ENCODE results near the gene EPB41L2. TPM values are rescaled to one million over a fixed set of nuclear protein-coding genes. Genes with fewer than 3 reads are reported as not detected.

The EPB41L2 gene
- total RNA-seq, 1 donor from 2014 or later = 66.3 TPM

DNA sequence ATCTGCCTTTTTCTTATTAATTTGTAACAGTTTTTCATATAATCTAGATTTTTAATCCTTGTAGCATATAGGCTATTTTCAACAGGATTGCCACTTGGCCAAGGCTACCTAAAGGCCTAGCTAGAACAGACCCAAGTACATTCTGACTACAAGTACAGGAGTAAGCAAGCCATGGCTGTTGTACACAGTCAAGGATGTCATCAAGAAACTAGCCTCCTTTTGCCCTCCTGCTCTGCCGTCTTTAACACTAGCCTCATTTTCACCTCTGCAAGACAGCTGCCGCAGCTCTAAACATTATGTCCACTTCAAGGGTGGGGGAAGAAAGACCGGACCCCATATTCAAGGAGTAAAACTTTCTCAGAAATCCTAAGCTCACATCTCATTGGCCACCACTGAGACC, 45.1 kb downstream of the EPB41L2 start:
- Mint-ChIP-seq H3K27me3 (ENCODE audit: low read depth) (no peaks in the 10 kb centered on the region), H3K4me1 (peaks cover 30% of the 10 kb centered on the region), H3K27ac (no peak overlapping the region), H3K9me3 (no peaks in the 10 kb centered on the region), H3K36me3 (no peaks in the 10 kb centered on the region), H3K4me3 (no peak overlapping the region)
- TF ChIP-seq, protein P1, sequence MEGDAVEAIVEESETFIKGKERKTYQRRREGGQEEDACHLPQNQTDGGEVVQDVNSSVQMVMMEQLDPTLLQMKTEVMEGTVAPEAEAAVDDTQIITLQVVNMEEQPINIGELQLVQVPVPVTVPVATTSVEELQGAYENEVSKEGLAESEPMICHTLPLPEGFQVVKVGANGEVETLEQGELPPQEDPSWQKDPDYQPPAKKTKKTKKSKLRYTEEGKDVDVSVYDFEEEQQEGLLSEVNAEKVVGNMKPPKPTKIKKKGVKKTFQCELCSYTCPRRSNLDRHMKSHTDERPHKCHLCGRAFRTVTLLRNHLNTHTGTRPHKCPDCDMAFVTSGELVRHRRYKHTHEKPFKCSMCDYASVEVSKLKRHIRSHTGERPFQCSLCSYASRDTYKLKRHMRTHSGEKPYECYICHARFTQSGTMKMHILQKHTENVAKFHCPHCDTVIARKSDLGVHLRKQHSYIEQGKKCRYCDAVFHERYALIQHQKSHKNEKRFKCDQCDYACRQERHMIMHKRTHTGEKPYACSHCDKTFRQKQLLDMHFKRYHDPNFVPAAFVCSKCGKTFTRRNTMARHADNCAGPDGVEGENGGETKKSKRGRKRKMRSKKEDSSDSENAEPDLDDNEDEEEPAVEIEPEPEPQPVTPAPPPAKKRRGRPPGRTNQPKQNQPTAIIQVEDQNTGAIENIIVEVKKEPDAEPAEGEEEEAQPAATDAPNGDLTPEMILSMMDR (IDR thresholded peaks at IDR 0.05; ENCODE audit: unreplicated experiment) = no peak
- no peak for DNase-seq (ENCODE audit: low spot score in 2 of 2, unreplicated experiment in 2 of 2)

DNA sequence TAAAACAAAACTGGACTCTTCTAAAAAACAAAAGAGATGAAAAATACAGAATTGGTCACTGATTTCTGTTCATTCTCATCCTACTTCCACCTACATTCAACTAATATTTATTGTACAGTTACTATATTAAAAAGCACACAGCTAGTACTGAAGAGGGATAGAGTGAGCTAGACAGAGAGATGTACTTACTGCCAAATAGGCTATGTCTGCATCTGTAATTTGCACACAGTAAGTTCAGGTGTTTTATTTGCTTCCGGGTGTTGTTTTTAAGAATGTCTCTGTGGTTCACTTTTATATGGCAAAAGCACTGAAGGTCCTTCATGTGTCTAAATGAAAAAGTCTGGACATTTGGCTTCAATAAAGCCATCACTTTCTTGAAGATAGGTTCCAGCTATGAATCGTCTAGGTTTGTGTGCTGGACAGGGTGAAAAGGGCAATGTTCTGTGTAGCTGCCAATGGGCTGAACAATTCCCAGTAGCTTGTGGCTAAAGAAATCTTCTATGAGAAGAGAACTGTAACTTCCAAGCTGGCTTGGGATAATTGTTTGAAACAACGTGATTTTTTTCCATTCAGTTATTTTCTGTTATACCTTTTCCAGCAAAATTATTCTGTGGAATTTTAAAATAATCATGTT, 47.3 kb downstream of the EPB41L2 start:
- Mint-ChIP-seq H3K9me3 (peaks cover 4% of the 10 kb centered on the region), H3K4me3 (no peak overlapping the region), H3K36me3 (no peaks in the 10 kb centered on the region), H3K27ac (peak overlapping the region; percentile 44), H3K27me3 (ENCODE audit: low read depth) (no peaks in the 10 kb centered on the region), H3K4me1 (peaks cover 34% of the 10 kb centered on the region)
- DNase-seq (ENCODE audit: low spot score in 2 of 2, unreplicated experiment in 2 of 2) = no peak
- TF ChIP-seq, protein P1 (IDR thresholded peaks at IDR 0.05; ENCODE audit: unreplicated experiment) = no peak

DNA sequence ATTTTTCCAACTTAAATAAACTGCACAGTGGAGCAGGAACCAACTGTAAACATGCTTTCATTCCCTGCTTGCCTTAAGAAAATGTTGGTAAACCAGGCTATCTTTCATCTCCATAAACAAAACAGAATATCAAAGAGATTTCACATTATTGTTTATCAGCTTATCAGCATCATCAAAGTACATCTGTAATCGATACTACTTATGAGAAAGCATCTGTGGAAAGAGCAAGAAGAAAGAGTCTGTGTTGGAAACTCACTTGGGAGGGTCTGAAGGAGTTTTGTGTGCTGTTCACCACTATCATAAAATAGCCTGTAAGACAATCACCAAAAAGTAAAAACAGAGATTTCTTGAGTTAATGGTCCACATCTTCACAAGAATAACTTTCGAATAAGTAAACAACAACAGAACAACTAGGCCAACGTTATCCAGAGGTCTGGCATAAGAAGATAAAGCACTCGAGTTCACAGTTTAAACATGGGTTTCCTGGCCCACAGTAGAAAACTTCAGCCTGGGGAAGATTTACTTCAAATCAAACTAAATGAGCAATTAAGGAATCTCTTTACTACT, 47.9 kb downstream of the EPB41L2 start:
- peaks cover 5% of the 10 kb centered on the region for H3K9me3 Mint-ChIP-seq
- peaks cover 34% of the 10 kb centered on the region for H3K4me1 Mint-ChIP-seq
- no peaks in the 10 kb centered on the region for H3K27me3 Mint-ChIP-seq (ENCODE audit: low read depth)
- H3K36me3 Mint-ChIP-seq = no peaks in the 10 kb centered on the region
- no peak overlapping the region for H3K4me3 Mint-ChIP-seq
- TF ChIP-seq, protein P1 (IDR thresholded peaks at IDR 0.05; ENCODE audit: unreplicated experiment) = no peak
- H3K27ac Mint-ChIP-seq = peak overlapping the region; percentile 44
- no peak for DNase-seq (ENCODE audit: low spot score in 2 of 2, unreplicated experiment in 2 of 2)

DNA sequence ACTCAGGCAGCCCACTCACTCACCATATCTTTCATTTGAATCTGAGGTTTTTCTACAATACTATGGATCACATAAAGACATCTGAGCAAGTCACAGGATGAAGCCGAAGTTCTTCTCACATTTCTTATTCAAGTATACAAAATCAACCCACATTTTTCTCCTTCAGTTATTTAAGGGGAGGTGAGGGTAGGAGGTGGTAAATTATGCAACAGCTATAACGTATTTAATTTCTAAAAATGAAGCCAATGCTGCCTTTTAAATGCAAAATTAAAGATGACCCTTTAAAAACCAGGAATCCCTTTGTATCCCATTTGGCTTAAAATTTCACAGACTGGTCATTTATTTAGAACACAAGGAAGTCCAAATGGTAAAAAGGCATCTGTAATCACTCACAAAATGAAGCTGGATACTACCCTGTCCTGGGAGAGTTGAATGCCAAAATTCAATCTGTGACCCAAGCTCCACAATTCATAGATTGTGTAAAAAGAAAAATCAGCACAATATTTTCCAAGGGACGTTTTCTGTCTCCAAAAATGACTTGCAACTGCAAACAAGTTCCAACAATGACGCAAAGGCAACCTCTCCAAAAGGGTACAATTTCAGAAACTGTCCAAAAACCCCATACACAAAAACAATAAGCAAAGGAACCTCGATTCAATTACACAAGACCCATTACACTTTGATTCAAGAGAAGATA, 48.8 kb downstream of the EPB41L2 start:
- Mint-ChIP-seq H3K36me3 (no peaks in the 10 kb centered on the region), H3K9me3 (peaks cover 12% of the 10 kb centered on the region), H3K4me3 (no peak overlapping the region), H3K27me3 (ENCODE audit: low read depth) (no peaks in the 10 kb centered on the region), H3K4me1 (peaks cover 34% of the 10 kb centered on the region), H3K27ac (peak overlapping the region; percentile 40)
- no peak for DNase-seq (ENCODE audit: low spot score in 2 of 2, unreplicated experiment in 2 of 2)
- TF ChIP-seq, protein P1 (IDR thresholded peaks at IDR 0.05; ENCODE audit: unreplicated experiment) = no peak

DNA sequence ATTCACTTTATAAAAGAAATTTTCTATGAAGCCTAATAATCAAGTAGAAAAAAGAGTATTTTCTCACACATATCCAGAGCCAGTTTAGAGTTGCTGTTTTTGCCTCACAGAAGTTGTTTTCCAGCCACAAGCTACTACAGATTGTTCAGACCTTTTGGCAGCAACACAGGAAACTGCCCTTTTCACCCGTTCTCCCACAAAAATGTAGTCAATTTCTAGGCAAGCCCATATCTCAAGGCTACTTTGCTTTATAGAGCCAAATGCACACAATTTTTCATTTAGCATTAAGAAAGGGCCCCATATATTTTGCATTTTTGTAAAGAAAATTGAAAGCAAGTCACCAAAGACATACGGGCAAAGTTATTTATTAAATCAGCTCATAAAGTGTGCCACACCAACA, 49.5 kb downstream of the EPB41L2 start:
- Mint-ChIP-seq H3K4me1 (peaks cover 34% of the 10 kb centered on the region), H3K36me3 (peaks cover 4% of the 10 kb centered on the region), H3K9me3 (peaks cover 18% of the 10 kb centered on the region), H3K27ac (peak overlapping the region; percentile 85), H3K4me3 (peak overlapping the region; percentile 41), H3K27me3 (ENCODE audit: low read depth) (no peaks in the 10 kb centered on the region)
- no peak for DNase-seq (ENCODE audit: low spot score in 2 of 2, unreplicated experiment in 2 of 2)
- TF ChIP-seq, protein P1 (IDR thresholded peaks at IDR 0.05; ENCODE audit: unreplicated experiment) = no peak

All from mesothelial cell of epicardium (in vitro differentiated cells).